Stimulated activated CD4-positive, alpha-beta T cell treated with anti-CD3 and anti-CD28 coated beads, Interleukin-1b, Interleukin-23, amount 100 ng/mL, for 4 hours (primary cell): ENCODE results near the gene CFAP53.

Experiments used
- DNase-seq, 2 donors: peaks; one replicate each; pipeline ENCODE4 v3.0.0-alpha.2; 2020; ENCODE audit warnings: low read depth in 2 of 2

CFAP53 gene

GRCh38 chr18:50193796-50194630, 72.3 kb downstream of the CFAP53 start:
- DNase-seq, result no peak

GRCh38 chr18:50192995-50193795, 73.1 kb downstream of the CFAP53 start:
- DNase-seq, result no peak

GRCh38 chr18:50190926-50191325, 75.4 kb downstream of the CFAP53 start:
- no peak for DNase-seq

- no peak for DNase-seq
Measured at GRCh38 chr18:50190236-50190635, 76.1 kb downstream of the CFAP53 start.

- no peak for DNase-seq
Measured at GRCh38 chr18:50189160-50189559, 77.1 kb downstream of the CFAP53 start.

GRCh38 chr18:50188652-50189051, 77.6 kb downstream of the CFAP53 start:
- no peak for DNase-seq

- no peak for DNase-seq
Measured at GRCh38 chr18:50187659-50188058, 78.6 kb downstream of the CFAP53 start.

- no peak for DNase-seq
Measured at GRCh38 chr18:50186385-50186784, 79.9 kb downstream of the CFAP53 start.

- no peak for DNase-seq
Measured at GRCh38 chr18:50183556-50183955, 82.7 kb downstream of the CFAP53 start.

- no peak for DNase-seq
Measured at GRCh38 chr18:50182511-50182910, 83.8 kb downstream of the CFAP53 start.

GRCh38 chr18:50181590-50181989, 84.7 kb downstream of the CFAP53 start:
- DNase-seq, result no peak

GRCh38 chr18:50179465-50179864, 86.8 kb downstream of the CFAP53 start:
- DNase-seq, result no peak

GRCh38 chr18:50177294-50177992, 88.9 kb downstream of the CFAP53 start:
- DNase-seq, result no peak
